GM18511 (cell line): Measurements from ENCODE around the gene PTPRN.
"Not testable (repeated sequence)": the region's sequence is repeated elsewhere in the genome, so short reads cannot be mapped to it uniquely, and the experiment has no call there.

Source experiments
- ATAC-seq: cut with Tn5 transposase; IDR thresholded peaks from one replicate; pipeline ENCODE4 v1.9.1; 2021; ENCODE audit warnings: mild to moderate bottlenecking, moderate library complexity; ENCODE audit not compliant: unreplicated experiment

The PTPRN gene

GRCh38 chr2:219271021-219271420 is 38.2 kb downstream of the PTPRN start:
- ATAC-seq = no peak

- ATAC-seq = no peak
These were observed 39.2 kb downstream of the PTPRN start for GRCh38 chr2:219270055-219270372.

GRCh38 chr2:219269362-219270054 is 39.7 kb downstream of the PTPRN start:
- ATAC-seq = no peak

- no peak for ATAC-seq
These were observed 40.9 kb downstream of the PTPRN start for GRCh38 chr2:219268294-219268693.

- ATAC-seq = no peak
These were observed 42.3 kb downstream of the PTPRN start for GRCh38 chr2:219266886-219267285.

- no peak for ATAC-seq
These were observed 43.0 kb downstream of the PTPRN start for GRCh38 chr2:219266232-219266631.

GRCh38 chr2:219261024-219261855 is 48.0 kb downstream of the PTPRN start:
- no peak for ATAC-seq

GRCh38 chr2:219258942-219259341 is 50.3 kb downstream of the PTPRN start:
- ATAC-seq = not testable (repeated sequence)

GRCh38 chr2:219254590-219255201 is 54.5 kb downstream of the PTPRN start:
- peak; percentile 36 for ATAC-seq

- peak; percentile 52 for ATAC-seq
These were observed 55.2 kb downstream of the PTPRN start, which contains the start of gene TUBA4A for GRCh38 chr2:219253753-219254589. Gene TUBA4A, minus strand, starts transcription at chr2:219253918. Its CDS starts 60 bp downstream, at chr2:219253858.

GRCh38 chr2:219252900-219253752 is 56.1 kb downstream of the PTPRN start, which contains the start of gene TUBA4B:
Gene TUBA4B, plus strand, starts transcription at chr2:219253243. Its CDS starts 165 bp downstream, at chr2:219253408.
- ATAC-seq = peak; percentile 4

- no peak for ATAC-seq
These were observed 56.7 kb downstream of the PTPRN start for GRCh38 chr2:219252570-219252899.

- no peak for ATAC-seq
These were observed 57.1 kb downstream of the PTPRN start for GRCh38 chr2:219252084-219252483.

- ATAC-seq = no peak
These were observed 57.5 kb downstream of the PTPRN start for GRCh38 chr2:219251656-219252055.

- ATAC-seq = no peak
These were observed 59.0 kb downstream of the PTPRN start for GRCh38 chr2:219250049-219250781.

GRCh38 chr2:219249203-219249980 is 59.8 kb downstream of the PTPRN start:
- ATAC-seq = peak; percentile 54

GRCh38 chr2:219248845-219249202 is 60.4 kb downstream of the PTPRN start:
- no peak for ATAC-seq
